ENCODE measurements around the gene TRNT1. TPM values are rescaled to one million over a fixed set of nuclear protein-coding genes. Genes with fewer than 3 reads are reported as not detected.

The TRNT1 gene
- total RNA-seq, 2 donors from 2014 or later: 18.1 to 21.6 TPM

GRCh38 chr3:3089017-3089416 is 37.7 kb upstream of the TRNT1 start:
- Histone ChIP-seq H3K27me3 (replicated peaks; ENCODE audit: insufficient read depth) (no peaks in the 10 kb centered on the region), H3K9me3 (no peaks in the 10 kb centered on the region), H3K4me1 (replicated peaks) (no peaks in the 10 kb centered on the region), H3K27ac (no peak overlapping the region), H3K36me3 (no peaks in the 10 kb centered on the region), H3K4me3 (no peak overlapping the region)
- WGBS: 61% methylated on average over 4 of the region's 4 CpGs
- intact Hi-C loops (cut with DNase I): no loop called here
- DNase-seq (ENCODE audit: low spot score): no peak
- TF ChIP-seq POLR2A (IDR thresholded peaks at IDR 0.05) (no peak), POLR2AphosphoS5 (IDR thresholded peaks at IDR 0.05) (no peak), CTCF (IDR thresholded peaks at IDR 0.05) (no peak)

DNA sequence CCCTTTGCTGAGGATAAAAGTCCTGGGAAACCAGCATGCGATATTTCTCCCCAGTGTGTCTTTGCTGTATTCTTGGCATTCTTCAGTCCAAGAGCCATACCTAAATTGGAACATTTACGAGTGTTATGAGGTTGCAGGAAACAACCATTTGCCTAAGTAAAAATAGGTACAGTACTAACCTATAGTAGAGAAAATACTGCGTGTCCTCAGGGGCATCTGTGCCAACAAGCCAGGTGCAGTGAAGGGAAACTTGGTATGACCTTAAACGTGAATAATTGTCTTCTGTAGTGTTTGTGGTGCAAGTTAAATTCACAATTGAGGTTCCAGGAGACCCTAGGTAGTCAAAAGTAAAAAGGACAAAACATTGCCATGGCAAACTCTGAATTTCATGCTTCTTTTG is 28.8 kb upstream of the TRNT1 start:
- no peaks in the 10 kb centered on the region for H3K4me1 ChIP-seq (replicated peaks)
- intact Hi-C loops (cut with DNase I): no loop called here
- WGBS: 54% methylated on average over 4 of the region's 4 CpGs

DNA sequence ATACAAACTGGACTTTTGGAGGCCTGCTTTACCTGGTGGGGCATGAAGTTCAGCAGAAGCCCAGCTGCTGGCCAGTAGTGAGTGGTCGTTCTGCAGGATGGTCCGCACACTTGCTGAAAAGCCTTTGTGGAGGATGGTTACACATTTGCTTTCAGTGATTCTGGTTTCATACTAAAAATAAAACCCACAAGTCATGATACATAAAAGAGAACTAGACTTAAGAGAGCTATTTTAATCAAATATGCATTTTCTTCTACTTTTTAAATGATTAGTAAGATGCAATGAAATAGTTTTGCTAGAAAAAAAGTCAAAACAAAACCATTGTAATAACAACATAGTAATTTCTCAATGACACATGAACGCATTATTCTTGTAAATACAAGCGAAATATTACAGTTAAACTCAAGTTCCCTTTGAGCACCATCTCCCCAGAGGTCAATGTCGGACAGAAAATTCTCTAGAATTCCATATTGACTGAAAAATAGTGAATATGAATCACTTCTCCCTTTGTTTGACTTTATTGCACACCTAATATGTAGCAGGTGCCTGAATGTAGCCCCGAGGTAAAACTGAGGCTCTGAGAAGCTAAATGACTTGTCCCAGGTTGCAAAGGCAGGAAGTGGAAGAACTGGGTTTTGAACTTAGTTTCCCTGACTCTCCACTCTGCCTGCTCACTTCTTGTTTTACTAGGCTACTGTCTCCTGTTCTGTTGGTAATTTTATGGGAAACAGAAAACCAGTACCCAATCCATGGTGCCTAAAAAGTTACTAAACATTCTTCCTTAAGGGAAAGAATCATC is 24.9 kb upstream of the TRNT1 start:
- H3K27me3 ChIP-seq (replicated peaks; ENCODE audit: insufficient read depth): no peaks in the 10 kb centered on the region
- H3K4me1 ChIP-seq (replicated peaks): no peaks in the 10 kb centered on the region
- no peak overlapping the region for H3K27ac ChIP-seq
- TF ChIP-seq POLR2A (IDR thresholded peaks at IDR 0.05): no peak
- no peak for TF ChIP-seq CTCF (IDR thresholded peaks at IDR 0.05)
- no peak for TF ChIP-seq POLR2AphosphoS5 (IDR thresholded peaks at IDR 0.05)
- no peaks in the 10 kb centered on the region for H3K36me3 ChIP-seq
- H3K4me3 ChIP-seq: no peak overlapping the region
- H3K9me3 ChIP-seq: no peaks in the 10 kb centered on the region
- intact Hi-C loops (cut with DNase I): no loop called here
- no peak for DNase-seq (ENCODE audit: low spot score)
- WGBS: 93% methylated on average over 6 of the region's 6 CpGs

More for the DNA sequence above, 28.8 kb upstream of the TRNT1 start:
- no peaks in the 10 kb centered on the region for H3K27me3 ChIP-seq (replicated peaks; ENCODE audit: insufficient read depth)
- H3K36me3 ChIP-seq: no peaks in the 10 kb centered on the region
- TF ChIP-seq POLR2A (IDR thresholded peaks at IDR 0.05) (no peak), CTCF (IDR thresholded peaks at IDR 0.05) (no peak), POLR2AphosphoS5 (IDR thresholded peaks at IDR 0.05) (no peak)
- H3K27ac ChIP-seq: no peak overlapping the region
- H3K9me3 ChIP-seq: no peaks in the 10 kb centered on the region
- no peak overlapping the region for H3K4me3 ChIP-seq
- no peak for DNase-seq (ENCODE audit: low spot score)

DNA sequence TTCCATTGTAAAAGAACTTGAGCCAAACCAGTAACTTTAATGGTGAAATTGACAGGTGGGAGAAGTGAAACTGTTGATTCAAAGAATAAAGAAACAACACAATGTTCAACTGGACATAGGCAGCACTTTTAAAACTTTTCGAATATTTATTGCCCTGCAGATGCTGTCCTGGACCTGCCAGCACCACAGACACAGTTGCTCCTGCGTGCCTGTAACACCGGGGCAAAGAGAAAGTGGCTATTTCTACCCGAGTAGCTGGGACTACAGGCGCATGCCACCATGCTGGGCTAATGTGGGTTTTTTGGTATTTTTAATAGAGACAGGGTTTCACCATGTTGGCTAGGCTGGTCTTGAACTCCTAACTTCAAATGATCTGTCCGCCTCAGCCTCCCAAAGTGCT is 24.0 kb upstream of the TRNT1 start:
- H3K4me3 ChIP-seq: no peak overlapping the region
- no peak for DNase-seq (ENCODE audit: low spot score)
- TF ChIP-seq POLR2A (IDR thresholded peaks at IDR 0.05) (no peak), POLR2AphosphoS5 (IDR thresholded peaks at IDR 0.05) (no peak), CTCF (IDR thresholded peaks at IDR 0.05) (no peak)
- no peak overlapping the region for H3K27ac ChIP-seq
- 84% methylated on average over 6 of the region's 6 CpGs for WGBS
- H3K9me3 ChIP-seq: no peaks in the 10 kb centered on the region
- H3K4me1 ChIP-seq (replicated peaks): no peaks in the 10 kb centered on the region
- H3K36me3 ChIP-seq: no peaks in the 10 kb centered on the region
- no peaks in the 10 kb centered on the region for H3K27me3 ChIP-seq (replicated peaks; ENCODE audit: insufficient read depth)
- intact Hi-C loops (cut with DNase I): no loop called here

GRCh38 chr3:3105246-3105645 is 21.5 kb upstream of the TRNT1 start:
- intact Hi-C loops (cut with DNase I): no loop called here
- no peak for TF ChIP-seq CTCF (IDR thresholded peaks at IDR 0.05)
- H3K4me3 ChIP-seq: no peak overlapping the region
- no peak for DNase-seq (ENCODE audit: low spot score)
- 91% methylated on average over 3 of the region's 3 CpGs for WGBS
- H3K36me3 ChIP-seq: no peaks in the 10 kb centered on the region
- no peaks in the 10 kb centered on the region for H3K27me3 ChIP-seq (replicated peaks; ENCODE audit: insufficient read depth)
- no peaks in the 10 kb centered on the region for H3K9me3 ChIP-seq
- no peaks in the 10 kb centered on the region for H3K4me1 ChIP-seq (replicated peaks)
- H3K27ac ChIP-seq: no peak overlapping the region

All from prostate gland (tissue), 2 donors.